ENCODE results near the gene ITSN2.

- no peak for TF ChIP-seq HDAC6 (IDR thresholded peaks at IDR 0.05; ENCODE audit: low read depth, low read length)
- no peak for TF ChIP-seq CTCF (IDR thresholded peaks at IDR 0.05; ENCODE audit: control extremely low read depth in 1 of 3, insufficient read depth in 1 of 3, low read depth in 1 of 3, low read length in 3 of 3)
- no peak for TF ChIP-seq CEBPB (IDR thresholded peaks at IDR 0.05; ENCODE audit: low read depth, low read length)
- TF ChIP-seq SP1 (IDR thresholded peaks at IDR 0.05; ENCODE audit: low read depth, low read length) = no peak
- no peak for TF ChIP-seq JUN (IDR thresholded peaks at IDR 0.05; ENCODE audit: low read depth, low read length)
- no peak for TF ChIP-seq POLR2A (IDR thresholded peaks at IDR 0.05; ENCODE audit: control extremely low read depth in 1 of 2, low read depth in 2 of 2, low read length in 2 of 2)
- no peak for TF ChIP-seq POLR2AphosphoS5 (IDR thresholded peaks at IDR 0.05; ENCODE audit: low read depth, low read length)
- no peak for TF ChIP-seq RAD21 (IDR thresholded peaks at IDR 0.05 in 1 of 2, conservative IDR thresholded peaks at IDR 0.05 in 1 of 2; ENCODE audit: low read depth in 2 of 2, low read length in 2 of 2)
- no peak for TF ChIP-seq ZNF274 (IDR thresholded peaks at IDR 0.05; ENCODE audit: borderline replicate concordance, extremely low read depth, low read length)
- no peak for TF ChIP-seq CHD1 (IDR thresholded peaks at IDR 0.05; ENCODE audit: low read depth, low read length)
- TF ChIP-seq TAF1 (IDR thresholded peaks at IDR 0.05; ENCODE audit: low read depth, low read length) = no peak
- TF ChIP-seq JUND (IDR thresholded peaks at IDR 0.05; ENCODE audit: low read length) = no peak
- no peak for TF ChIP-seq TEAD4 (IDR thresholded peaks at IDR 0.05; ENCODE audit: low read depth, low read length)
- TF ChIP-seq KDM1A (IDR thresholded peaks at IDR 0.05; ENCODE audit: borderline replicate concordance, low read length) = no peak
Measured at GRCh38 chr2:24205131-24205530, 155.2 kb downstream of the ITSN2 start.

Measured in H1 (cell line).